OCI-LY3 (cell line): ENCODE data around the gene C1GALT1.

Experiments used
- H2AFZ ChIP-seq: fragments of 200-600, 300-600 bp; shearing (Covaris generic); 2 replicates; pipeline ENCODE4 v1.6.0; 2014; ENCODE audit warnings: antibody characterized with exemption, low read depth, low read length
- H3K27ac ChIP-seq: fragments of 200-600, 300-600 bp; sonication (generic); 2 replicates; pipeline ENCODE4 v1.5.1; 2014; ENCODE audit warnings: mild to moderate bottlenecking, low read length, moderate library complexity, mixed read lengths
- H3K27me3 ChIP-seq: fragments of 200-600, 300-600 bp; sonication (generic); 2 replicates; pipeline ENCODE4 v1.6.1; 2014; ENCODE audit warnings: low read depth, low read length, mixed read lengths
- H3K36me3 ChIP-seq: fragments of 200-600, 300-600 bp; sonication (generic); replicated peaks from 2 replicates; pipeline ENCODE3; 2014; ENCODE audit warnings: low read depth, low read length, mixed read lengths
- H3K4me1 ChIP-seq: fragments of 300-600, 200-600 bp; sonication (generic); 2 replicates; pipeline ENCODE4 v1.6.1; 2014; ENCODE audit warnings: low read length, mixed read lengths
- H3K4me2 ChIP-seq: fragments of 200-600, 300-600 bp; sonication (generic); 2 replicates; pipeline ENCODE4 v1.6.1; 2014; ENCODE audit warnings: low read length, mixed read lengths
- H3K4me3 ChIP-seq: fragments of 300-600, 200-600 bp; sonication (generic); 2 replicates; pipeline ENCODE4 v1.5.1; 2014; ENCODE audit warnings: antibody characterized with exemption, mild to moderate bottlenecking, low read length, moderate library complexity
- H3K79me2 ChIP-seq: fragments of 300-600, 200-600 bp; shearing (Covaris generic); 2 replicates; pipeline ENCODE4 v1.6.1; 2014; ENCODE audit warnings: mild to moderate bottlenecking, low read length, mixed read lengths
- H3K9ac ChIP-seq: fragments of 300-600, 200-600 bp; shearing (Covaris generic); 2 replicates; pipeline ENCODE4 v1.6.0; 2014; ENCODE audit warnings: mild to moderate bottlenecking, low read length, moderate library complexity
- H3K9me3 ChIP-seq: fragments of 200-600, 300-600 bp; shearing (Covaris generic); 2 replicates; pipeline ENCODE4 v1.6.1; 2014; ENCODE audit warnings: low read length, mixed read lengths; ENCODE audit not compliant: insufficient read depth
- H4K20me1 ChIP-seq: fragments of 200-600, 300-600 bp; sonication (generic); 2 replicates; pipeline ENCODE4 v1.6.1; 2016; ENCODE audit warnings: low read length, mixed read lengths; ENCODE audit not compliant: insufficient read depth
- CTCF ChIP-seq: fragments of 200-600, 300-600 bp; sonication (generic); IDR thresholded peaks from 2 replicates; pipeline ENCODE4 v1.5.1; 2014; ENCODE audit warnings: antibody characterized with exemption, low read length, low read depth
- EZH2phosphoT487 ChIP-seq: fragments of 200-600 bp; shearing (Covaris generic); IDR thresholded peaks from 2 replicates; pipeline ENCODE4 v1.6.1; 2018; ENCODE audit warnings: antibody characterized with exemption, mixed run types, low read depth

C1GALT1 gene

GRCh38 chr7:7228967-7229366 is 46.6 kb downstream of the C1GALT1 start:
- H3K36me3 ChIP-seq: peaks cover 9% of the 10 kb centered on the region
- TF ChIP-seq CTCF: no peak
- H3K27ac ChIP-seq: no peak overlapping the region

GRCh38 chr7:7231000-7231399 is 48.7 kb downstream of the C1GALT1 start:
- Histone ChIP-seq H3K9me3 (no peaks in the 10 kb centered on the region), H3K27ac (no peak overlapping the region), H3K4me3 (no peak overlapping the region), H3K79me2 (peaks cover 24% of the 10 kb centered on the region), H3K27me3 (no peaks in the 10 kb centered on the region), H4K20me1 (no peaks in the 10 kb centered on the region), H3K4me2 (no peak overlapping the region), H3K9ac (no peak overlapping the region), H2AFZ (no peak overlapping the region), H3K4me1 (no peaks in the 10 kb centered on the region), H3K36me3 (peaks cover 9% of the 10 kb centered on the region)
- no peak for TF ChIP-seq EZH2phosphoT487
- no peak for TF ChIP-seq CTCF

More at GRCh38 chr7:7228967-7229366, 46.6 kb downstream of the C1GALT1 start:
- H3K9ac ChIP-seq: no peak overlapping the region
- H3K9me3 ChIP-seq: no peaks in the 10 kb centered on the region
- no peaks in the 10 kb centered on the region for H3K4me1 ChIP-seq
- H3K79me2 ChIP-seq: peaks cover 24% of the 10 kb centered on the region
- H3K27me3 ChIP-seq: no peaks in the 10 kb centered on the region
- no peak overlapping the region for H3K4me3 ChIP-seq
- no peak overlapping the region for H2AFZ ChIP-seq
- H3K4me2 ChIP-seq: no peak overlapping the region
- H4K20me1 ChIP-seq: no peaks in the 10 kb centered on the region

GRCh38 chr7:7231865-7232264 is 49.5 kb downstream of the C1GALT1 start:
- TF ChIP-seq EZH2phosphoT487: no peak
- TF ChIP-seq CTCF: no peak
- H3K79me2 ChIP-seq: peaks cover 24% of the 10 kb centered on the region

GRCh38 chr7:7235347-7235746 is 53.0 kb downstream of the C1GALT1 start:
- Histone ChIP-seq H4K20me1 (no peaks in the 10 kb centered on the region), H3K27me3 (no peaks in the 10 kb centered on the region), H2AFZ (no peak overlapping the region), H3K36me3 (peaks cover 13% of the 10 kb centered on the region), H3K9ac (no peak overlapping the region), H3K4me1 (no peaks in the 10 kb centered on the region), H3K79me2 (peaks cover 17% of the 10 kb centered on the region), H3K4me3 (no peak overlapping the region), H3K27ac (no peak overlapping the region), H3K4me2 (no peak overlapping the region), H3K9me3 (no peaks in the 10 kb centered on the region)
- TF ChIP-seq CTCF: no peak
- TF ChIP-seq EZH2phosphoT487: no peak

More at GRCh38 chr7:7231865-7232264, 49.5 kb downstream of the C1GALT1 start:
- Histone ChIP-seq H2AFZ (no peak overlapping the region), H3K4me2 (no peak overlapping the region), H3K27me3 (no peaks in the 10 kb centered on the region), H3K9ac (no peak overlapping the region), H3K27ac (no peak overlapping the region), H3K4me1 (no peaks in the 10 kb centered on the region), H3K4me3 (no peak overlapping the region), H4K20me1 (no peaks in the 10 kb centered on the region), H3K9me3 (no peaks in the 10 kb centered on the region), H3K36me3 (peaks cover 9% of the 10 kb centered on the region)
